B cell (primary cell): Measurements from ENCODE around the gene NLRP5.

Source experiments
- EZH2 ChIP-seq: IDR thresholded peaks from 2 replicates; pipeline ENCODE4 v1.6.1; 2012; ENCODE audit warnings: borderline replicate concordance, low read depth, mild to moderate bottlenecking, moderate library complexity, low read length; ENCODE audit not compliant: insufficient read depth, poor library complexity, severe bottlenecking
- TF ChIP-seq, protein P1 (sequence below): fragments of 200-600 bp; IDR thresholded peaks from one replicate; pipeline ENCODE4 v1.8.0; 2022; ENCODE audit warnings: antibody characterized with exemption, mild to moderate bottlenecking

DNA sequence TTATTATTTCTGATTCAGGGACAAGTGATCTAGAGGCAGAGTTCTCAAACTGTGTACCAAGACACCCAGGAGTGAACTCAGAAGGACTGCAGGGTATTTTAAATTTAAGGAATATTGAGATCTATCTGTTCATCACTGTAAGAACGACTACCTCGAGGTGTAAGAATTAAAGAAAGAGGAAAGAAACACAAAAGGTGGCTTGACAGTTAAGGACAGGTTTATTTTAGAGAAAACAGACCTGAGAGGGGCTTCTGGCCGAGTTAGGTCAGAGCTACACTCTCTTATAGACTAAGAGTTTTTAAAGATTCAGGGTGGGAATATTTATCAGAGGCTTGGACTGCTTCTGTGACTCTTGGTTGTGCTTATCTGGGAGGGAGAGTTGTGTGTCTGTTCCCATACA is 12.6 kb upstream of the NLRP5 start:
- TF ChIP-seq, protein P1, sequence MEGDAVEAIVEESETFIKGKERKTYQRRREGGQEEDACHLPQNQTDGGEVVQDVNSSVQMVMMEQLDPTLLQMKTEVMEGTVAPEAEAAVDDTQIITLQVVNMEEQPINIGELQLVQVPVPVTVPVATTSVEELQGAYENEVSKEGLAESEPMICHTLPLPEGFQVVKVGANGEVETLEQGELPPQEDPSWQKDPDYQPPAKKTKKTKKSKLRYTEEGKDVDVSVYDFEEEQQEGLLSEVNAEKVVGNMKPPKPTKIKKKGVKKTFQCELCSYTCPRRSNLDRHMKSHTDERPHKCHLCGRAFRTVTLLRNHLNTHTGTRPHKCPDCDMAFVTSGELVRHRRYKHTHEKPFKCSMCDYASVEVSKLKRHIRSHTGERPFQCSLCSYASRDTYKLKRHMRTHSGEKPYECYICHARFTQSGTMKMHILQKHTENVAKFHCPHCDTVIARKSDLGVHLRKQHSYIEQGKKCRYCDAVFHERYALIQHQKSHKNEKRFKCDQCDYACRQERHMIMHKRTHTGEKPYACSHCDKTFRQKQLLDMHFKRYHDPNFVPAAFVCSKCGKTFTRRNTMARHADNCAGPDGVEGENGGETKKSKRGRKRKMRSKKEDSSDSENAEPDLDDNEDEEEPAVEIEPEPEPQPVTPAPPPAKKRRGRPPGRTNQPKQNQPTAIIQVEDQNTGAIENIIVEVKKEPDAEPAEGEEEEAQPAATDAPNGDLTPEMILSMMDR = no peak
- no peak for TF ChIP-seq EZH2
